COLO668 (cell line): Measurements from ENCODE around the gene CHRNA4.
A peak's percentile ranks its signal among the peaks of the same experiment; 100 is the strongest.

Experiments used
- DNase-seq: peaks from one replicate; lab custom pipeline; 2025; ENCODE audit not compliant: unreplicated experiment; lab: John Stamatoyannopoulos, UW

CHRNA4 gene

DNA sequence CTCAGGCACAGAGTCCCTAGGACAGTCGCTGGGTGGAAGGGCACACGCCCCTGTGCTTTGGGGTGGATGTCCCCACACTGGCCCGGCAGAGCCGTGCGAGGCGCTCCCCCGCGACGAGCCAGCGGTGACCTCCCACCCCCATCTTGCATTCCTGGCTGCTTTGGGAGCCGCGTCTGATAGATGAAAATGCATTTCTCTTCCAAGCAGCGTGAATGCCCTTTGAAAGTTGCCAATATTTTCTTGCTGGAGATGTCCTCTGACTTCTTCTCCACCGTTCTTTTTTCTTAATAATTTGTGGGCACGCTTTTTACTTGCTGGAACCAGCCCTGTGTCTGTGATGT lies 38.2 kb downstream of the CHRNA4 start:
- DNase-seq: no peak

DNA sequence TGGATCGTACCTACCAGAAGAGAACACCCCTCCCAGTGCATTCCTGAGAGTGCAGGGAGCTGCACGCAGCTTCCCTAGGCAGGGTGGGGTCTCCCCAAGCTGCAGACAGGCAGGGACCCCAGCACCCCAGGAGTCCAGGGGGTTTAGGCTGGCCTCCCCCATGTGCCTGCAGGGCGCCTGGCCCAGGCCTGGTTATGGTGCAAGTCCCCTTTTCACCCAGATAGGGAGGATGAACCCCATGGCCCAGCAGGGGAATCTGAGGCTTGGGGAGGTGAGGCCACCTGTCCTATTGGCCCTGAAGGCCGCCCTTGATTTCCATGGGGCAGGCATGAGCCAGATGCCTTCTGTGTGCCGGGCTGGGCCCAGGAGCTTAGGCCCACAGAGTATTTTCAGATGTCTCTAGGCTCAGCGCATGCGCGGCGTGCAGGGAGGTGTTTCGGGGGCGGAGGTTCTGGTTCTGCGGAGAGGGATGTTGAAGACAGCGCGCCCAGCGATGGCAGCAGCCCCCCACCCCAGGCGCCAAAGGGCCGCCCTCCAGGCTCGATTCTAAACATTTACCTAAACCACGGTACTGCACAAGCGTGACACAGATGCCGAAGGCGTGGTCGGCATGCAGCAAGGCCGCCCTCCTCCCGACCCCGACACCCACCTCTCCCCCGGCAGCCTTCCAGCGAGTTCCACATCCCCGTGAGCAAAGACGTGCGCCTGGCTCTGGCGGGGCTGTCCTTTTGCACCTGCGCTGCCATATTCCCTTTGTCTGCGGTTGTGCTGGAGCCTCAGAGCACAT lies 38.8 kb downstream of the CHRNA4 start:
- DNase-seq: no peak

DNA sequence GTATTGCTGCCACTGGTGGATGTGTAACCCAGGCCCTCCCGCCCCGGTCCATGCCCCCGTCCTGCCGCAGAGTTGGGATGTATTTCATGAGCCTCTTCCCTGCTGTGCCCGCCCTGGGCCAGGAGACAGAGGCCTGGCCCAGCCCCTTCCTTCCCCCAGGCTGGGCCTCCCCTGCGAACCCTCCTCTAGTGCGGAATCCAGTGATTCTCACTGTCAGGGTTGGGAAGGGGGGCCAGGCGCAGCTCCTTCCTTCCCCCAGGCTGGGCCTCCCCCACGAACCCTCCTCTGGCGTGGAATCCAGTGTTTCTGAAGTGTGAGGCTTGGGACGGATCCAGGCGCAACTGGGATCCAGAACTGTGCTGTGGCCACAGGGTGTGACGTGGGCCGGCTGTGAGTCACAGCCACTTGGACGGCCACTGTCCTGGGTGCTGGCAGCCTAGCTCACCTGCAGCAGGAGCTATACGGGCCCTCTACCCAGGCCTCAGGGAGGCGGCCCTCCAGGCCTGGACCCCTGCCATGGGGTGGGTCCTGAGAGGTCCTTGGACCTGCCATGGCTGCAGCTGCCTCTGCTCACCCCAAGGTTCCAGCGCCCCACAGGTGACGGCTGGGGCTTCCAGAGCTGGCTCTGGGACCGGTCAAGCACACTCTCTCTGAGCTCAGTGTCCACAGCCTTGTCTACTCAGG lies 39.9 kb downstream of the CHRNA4 start:
- no peak for DNase-seq

DNA sequence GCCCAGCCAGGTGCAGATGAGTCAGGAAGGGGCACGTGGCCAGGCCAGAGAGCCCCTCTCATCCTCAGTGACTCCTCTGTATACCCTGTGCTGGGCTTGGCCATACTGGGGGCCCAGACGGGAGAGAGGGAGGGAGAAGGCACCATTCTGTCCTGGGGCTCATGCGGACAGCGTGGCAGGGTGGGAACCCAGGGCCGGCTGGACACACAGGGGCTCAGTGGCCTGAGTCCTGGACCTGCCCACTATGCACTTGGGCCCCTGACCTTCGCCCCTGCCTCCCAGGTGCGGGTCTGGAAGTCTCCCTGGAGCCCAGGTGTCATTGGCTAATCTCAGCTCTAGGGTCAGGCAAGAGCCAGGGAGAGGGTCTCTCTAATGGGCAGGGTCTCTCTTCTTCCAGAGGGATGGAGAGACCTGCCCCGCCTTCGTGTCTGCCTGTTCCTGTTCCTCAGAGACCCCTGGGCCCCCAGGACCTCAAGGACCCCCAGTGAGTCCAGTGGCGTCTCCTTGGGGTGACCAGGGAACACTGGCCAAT lies 40.5 kb downstream of the CHRNA4 start:
- DNase-seq: no peak

DNA sequence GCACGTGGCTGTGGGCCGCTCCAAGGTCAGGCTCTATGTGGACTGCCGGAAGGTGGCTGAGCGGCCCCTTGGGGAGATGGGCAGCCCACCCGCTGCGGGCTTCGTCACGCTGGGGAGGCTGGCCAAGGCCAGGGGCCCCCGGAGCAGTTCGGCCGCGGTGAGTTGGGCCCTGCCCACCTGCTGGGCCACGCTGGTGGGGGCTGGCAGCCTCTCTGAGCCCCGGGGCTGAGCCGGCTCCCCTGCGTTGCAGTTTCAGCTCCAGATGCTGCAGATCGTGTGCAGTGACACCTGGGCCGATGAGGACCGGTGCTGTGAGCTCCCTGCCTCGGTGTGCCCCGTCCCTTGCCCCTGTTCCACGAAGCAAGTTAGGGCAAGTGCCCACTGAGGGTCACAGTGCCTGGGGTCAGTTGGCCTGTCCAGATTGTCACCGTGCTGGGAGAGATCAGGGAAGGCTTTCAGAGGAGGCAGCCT lies 41.1 kb downstream of the CHRNA4 start:
- DNase-seq: no peak

DNA sequence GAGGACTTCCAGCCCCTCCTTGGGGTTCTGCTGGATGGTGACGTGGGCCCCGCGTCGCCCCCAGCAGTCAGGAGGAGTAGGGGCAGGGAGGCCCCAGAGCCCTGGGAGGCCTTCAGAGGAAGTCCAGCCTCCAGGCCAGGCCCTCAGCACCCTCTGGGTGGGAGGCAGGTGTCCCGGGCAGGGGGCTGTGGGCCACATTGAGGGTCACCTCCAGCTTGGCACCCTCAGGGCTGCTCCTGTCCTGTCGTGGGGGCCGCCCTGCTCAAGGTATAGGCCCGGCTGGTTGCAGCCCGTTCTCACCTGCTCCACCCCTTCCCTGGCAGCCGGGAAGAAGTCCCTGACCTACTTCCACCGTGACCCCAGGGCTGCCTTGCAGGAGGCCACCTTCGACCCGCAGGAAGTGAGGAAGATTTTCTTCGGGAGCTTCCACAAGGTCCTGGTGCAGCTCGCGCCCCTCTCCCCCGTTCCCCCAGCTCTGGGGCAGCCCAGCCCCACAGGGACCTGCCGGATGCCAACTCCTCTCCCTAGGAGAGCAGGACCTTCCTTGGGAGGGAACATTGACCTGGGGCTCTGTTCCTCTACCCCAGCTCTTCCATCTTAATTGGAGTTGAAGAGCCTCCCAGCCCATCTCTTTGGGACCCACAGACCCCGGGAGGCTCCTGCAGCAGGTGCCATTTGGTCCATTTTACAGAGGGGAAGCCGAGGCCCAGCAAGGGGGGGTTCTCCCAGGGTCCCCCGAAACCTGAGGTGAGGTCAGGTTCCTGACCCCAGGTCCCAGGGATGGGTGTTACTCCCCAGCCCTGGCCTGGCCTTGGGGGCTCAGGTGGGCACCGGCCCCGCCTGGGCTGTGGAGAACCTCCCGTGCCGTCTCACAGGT lies 41.7 kb downstream of the CHRNA4 start:
- DNase-seq: no peak

DNA sequence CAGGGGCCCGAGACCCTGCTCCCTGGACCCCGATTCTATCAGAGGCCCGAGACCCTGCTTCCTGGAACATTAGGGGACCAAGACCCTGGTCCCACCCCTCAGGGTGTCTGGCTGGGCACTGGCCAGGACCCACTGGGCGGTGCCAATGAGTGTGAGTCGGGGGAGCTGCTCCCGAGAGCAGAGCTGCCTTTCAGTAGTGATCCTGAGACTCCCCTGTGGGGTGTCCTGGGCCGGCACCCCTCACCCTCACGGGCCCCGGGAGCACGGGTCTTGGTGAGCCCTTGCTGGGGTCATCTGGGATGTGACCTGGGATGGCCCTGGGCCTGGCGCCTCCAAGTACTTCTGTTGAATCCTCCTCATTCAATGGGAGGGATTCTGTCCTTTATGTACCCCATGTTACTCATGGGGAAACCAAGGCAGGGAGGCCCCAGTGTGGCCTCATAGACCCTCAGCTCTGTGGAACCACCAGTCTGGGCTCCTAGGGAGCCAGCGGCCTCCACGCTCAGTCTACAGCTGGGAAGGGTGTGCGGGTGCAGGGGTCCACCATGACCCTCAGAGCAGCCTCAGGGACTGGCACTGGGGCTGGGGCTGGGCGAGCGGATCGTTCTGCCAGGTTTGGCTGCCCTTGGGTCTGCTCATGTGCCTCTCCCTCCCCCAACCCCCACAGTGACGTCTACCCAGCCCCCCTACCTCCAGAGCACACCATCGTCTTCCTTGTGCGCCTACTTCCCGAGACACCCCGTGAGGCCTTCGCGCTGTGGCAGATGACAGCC lies 42.6 kb downstream of the CHRNA4 start:
- DNase-seq: no peak

DNA sequence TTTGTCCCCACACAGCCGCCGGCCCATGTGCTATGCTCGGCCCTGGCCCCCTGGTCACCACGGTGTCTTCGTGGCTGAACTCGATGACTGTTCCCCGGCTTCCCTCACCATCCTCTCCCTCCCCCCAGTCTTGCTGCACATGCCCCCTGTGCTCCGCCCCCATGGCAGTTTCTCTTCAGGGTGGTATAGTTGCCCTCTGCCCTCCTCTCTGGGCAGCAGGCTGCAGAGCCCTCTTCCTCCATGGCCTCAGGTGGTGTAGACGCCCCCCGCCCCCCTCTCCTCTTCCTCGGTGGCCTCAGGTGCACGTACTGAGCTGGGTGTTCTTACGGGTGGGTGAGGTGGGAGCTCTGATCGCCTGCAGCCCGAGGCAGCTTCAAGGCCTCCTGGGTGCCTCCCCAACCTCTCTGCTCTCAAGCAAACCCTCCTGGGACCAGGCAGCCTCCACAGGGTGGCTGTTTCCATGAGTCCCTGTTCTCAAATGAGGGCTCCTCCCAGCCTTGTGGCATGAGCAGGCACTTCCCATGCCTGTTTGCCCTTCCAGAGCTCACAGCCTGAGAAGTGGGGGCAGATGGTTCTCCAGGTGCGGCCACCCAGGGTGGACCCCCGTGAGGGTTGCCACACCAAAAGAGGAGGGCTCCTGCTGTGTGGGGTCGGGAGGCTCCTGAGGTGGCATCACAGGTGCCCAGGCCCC lies 43.4 kb downstream of the CHRNA4 start:
- no peak for DNase-seq

DNA sequence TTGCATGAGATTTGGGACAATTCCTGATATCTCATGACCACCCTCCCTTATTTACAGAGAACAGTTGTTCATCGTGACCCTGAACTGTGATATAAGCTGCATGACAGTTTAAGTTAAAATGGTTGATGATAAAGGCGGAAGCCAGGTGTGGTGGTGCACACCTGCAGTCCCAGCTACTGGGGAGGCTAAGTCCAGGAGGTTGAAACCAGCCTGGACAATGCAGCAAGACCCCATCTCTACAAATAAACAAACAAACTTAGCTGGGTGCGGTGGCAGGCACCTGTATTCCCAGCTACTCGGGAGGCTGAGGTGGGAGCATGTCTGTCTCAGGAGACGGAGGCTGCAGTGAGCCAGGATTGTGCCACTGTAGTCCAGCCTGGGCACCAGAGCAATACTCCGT lies 44.1 kb downstream of the CHRNA4 start:
- DNase-seq: no peak

DNA sequence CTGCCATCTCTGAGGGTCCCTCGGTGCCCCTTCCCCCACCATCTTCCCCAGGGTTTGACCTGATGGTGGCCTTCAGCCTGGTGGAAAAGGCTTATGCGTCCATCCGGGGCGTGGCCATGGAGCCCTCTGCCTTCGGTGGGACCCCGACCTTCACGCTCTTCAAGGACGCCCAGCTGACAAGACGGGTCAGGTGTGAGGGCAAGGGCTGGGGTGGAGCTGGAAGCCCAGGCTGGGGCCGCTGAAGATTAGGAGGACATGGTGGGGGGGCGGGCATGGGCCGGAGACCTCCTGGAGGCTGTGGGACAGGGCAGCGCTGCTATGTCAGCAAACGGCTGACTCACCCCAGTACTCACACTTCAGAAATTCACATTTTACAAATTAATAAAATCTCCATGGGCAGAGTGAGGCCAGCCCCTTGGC lies 44.6 kb downstream of the CHRNA4 start:
- no peak for DNase-seq

DNA sequence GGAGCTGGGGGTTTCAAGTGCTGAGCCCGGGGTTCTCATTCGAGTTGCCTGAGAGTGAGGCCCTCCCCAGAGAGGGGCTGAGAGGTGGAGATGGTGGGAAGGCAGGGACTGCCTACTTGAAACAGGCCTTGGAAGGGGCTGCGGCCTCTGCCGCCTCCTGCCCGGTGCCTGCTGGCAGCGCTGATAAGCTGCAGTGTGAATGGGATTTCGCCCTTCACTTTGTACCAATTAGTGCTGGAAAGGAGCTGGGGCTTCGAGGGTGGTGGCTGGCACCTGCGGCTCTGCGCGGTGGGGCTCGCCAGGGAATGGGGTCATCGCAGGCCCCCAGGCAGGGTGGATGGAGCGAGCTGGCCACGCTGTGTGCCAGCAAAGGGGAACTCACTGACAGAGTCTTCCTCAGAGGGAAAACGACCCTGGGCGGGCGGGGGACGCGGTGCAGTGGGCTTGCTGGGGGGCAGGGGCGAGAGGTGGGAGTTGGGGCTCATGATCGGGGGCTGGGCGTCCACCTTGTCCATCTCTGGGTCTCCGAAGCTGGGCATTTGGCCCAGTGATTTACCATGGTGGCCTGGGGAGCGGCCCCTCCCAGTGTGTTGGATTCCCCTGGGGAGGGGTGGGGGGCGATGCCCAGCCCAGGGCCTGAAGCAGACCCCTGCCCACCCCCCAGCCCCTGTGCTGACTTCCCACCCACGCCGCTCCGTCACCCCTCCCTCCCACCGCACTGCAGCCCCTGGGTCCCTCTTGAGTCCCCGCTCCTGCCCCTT lies 45.2 kb downstream of the CHRNA4 start:
- DNase-seq: no peak

DNA sequence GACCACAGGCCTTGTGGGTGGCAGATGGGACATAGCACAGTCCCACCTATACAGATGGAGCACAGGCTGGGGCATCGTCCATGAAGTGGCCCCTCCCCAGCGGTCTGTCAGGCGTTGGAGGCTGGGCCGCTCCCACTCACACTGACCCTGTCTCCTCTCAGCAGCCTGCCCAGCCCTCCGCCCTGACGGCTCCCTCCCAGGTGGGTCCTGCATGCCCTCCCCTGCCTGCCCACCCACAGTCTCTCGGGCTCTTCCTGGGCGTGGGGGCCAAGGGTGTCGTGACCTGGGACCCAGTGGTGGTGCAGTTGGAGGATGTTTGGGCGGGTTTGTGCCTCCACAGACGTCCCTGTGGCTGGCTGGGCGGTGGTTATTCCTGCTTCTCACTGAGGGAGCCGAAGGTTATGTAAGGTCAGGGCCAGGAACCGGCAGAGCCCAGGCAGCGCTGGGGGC lies 45.9 kb downstream of the CHRNA4 start:
- DNase-seq: no peak

DNA sequence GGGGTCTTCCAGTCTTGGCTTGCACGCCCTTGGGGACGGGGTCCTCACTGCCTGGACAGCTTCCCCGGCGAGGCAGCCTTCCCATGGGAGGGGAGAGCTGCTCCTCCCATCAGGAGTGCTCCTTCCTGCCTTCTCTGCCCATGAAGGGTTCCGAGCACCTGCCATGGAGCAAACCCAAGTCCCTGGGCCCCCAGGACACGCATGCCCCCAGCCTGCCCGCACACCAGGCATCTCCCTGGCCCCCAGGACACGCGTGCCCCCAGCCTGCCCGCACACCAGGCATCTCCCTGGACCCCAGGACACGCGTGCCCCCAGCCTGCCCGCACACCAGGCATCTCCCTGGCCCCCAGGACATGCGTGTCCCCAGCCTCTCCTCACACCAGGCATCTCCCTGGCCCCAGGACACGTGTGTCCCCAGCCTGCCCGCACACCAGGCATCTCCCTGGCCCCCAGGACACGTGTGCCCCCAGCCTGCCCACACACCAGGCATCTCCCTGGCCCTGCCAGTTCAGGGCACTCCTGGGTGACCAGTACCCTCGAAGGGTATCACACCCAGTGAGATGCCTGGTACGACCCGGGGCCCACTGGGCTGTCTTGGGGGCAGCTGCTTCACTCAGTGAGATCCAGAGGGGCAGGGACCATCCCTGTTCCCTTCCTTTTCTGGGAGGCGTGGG lies 46.4 kb downstream of the CHRNA4 start:
- DNase-seq: no peak

DNA sequence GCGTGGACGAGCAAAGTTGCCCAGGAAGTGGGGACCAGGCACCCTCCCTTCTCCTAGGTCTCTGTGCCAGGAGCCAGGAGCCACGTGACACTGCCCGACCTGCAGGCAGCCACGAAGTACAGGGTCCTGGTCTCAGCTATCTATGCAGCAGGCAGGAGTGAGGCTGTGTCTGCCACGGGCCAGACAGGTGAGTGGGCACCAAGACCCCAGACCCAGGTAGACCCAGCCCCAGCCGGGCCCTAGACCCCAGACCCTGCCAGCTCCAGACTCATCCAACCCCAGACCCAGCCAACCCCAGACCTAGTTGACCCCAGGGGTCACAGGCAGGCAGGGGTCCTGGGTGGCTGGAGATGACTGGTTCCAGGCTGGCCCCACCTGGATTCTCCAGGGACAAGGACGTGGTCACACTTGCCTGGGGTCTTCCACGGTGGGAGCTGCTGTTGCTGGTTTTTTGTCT lies 47.1 kb downstream of the CHRNA4 start:
- no peak for DNase-seq

DNA sequence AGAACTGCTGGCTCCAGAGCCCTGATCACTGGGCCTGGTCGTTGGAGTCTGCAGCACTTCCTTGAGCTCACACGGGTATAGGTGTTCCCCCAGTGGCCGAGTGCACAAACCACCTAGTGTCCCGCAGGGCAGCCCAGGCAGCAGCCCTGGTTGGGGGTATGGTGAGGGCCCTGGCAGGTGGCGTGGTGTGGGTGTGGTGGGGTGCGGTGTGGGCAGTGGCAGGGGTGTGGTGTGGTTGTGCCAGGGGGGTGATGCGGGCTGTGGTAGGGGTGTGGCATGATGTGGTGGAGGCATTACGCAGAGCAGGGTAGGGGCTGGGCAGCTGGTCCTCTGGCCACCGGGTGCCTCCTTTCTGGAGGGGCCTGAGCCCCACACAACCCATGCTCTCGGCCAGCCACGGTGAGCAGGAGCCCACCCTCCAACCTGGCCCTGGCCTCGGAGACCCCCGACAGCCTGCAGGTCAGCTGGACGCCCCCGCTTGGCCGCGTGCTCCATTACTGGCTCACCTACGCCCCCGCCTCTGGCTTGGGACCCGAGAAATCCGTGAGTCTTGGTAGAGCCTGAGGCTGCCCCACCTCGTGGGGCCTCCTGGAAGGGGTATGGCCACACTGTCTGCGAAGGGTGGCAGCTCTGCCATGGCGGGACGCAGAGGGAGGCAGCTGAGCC lies 47.7 kb downstream of the CHRNA4 start:
- DNase-seq: no peak

DNA sequence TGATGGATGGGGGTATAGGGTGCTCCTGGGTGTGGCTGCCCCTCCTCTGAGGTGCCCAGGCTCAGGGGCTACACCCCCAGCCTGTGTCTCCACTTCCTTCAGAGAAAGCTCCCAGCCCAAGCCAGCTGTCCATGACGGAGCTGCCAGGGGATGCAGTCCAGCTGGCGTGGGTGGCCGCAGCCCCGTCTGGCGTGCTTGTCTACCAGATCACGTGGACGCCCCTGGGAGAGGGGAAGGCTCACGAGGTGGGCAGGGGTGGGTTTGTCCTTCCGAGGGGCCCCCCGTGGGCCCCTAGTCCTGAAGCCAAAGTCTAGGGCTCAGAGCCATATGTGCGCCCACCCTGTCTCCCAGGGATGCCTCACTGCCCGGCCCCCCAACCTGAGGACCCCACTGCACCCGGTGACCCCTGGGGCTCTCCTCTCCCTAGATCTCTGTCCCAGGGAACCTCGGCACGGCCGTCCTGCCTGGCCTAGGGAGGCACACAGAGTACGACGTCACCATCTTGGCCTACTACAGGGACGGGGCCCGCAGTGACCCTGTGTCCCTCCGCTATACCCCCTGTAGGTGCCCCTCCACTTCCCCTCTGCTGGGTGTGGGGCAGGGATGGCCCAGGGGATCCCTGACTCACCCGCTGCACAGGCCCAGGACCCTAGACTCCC lies 48.3 kb downstream of the CHRNA4 start:
- DNase-seq: no peak

DNA sequence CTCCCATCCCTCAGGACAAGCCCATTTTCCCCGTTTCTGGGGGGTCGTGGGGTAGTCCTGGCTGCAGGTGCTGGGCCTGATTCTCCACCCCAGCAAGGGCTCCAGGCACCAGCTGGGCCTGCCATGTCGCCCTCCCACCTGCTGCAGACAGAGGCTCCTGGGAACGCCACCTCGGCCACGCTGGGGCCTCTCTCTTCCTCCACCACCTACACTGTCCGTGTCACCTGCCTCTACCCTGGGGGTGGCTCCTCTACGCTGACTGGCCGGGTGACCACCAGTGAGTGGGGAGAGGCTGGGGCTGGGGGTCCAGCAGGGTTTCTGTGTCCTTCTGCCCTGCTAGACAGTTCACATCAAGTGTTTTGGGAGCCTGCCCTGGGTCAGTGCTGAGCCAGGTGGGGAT lies 48.9 kb downstream of the CHRNA4 start:
- DNase-seq: peak; percentile 11

DNA sequence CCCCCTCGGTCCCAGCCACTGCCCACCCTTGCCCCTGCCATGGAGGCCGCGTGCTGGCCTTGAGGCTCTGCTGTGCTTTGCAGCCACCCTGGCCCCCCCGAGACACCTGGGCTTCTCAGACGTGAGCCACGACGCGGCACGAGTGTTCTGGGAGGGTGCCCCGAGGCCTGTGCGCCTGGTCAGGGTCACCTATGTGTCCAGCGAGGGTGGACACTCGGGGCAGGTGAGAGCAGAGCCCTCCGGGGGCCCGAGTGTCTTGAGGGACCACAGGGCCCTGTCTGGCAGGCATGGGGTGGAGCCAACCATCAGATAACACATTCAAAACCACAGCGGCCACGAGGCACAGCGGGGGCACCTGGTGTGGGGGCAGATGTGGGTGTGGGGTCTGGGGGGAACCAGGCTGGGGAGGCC lies 49.3 kb downstream of the CHRNA4 start:
- DNase-seq: no peak
